Measurements from ENCODE around the gene SRP72. TPM values are rescaled to one million over a fixed set of nuclear protein-coding genes. Genes with fewer than 3 reads are reported as not detected.

SRP72 gene
- total and polyA plus RNA-seq, 5 experiments from 2014 or later: 124 to 174 (median 152) TPM

GRCh38 chr4:56466910-56467283 is 520 bp upstream of the SRP72 start:
- H3K27me3 Mint-ChIP-seq: no peaks in the 10 kb centered on the region
- peak overlapping the region; percentile 94 to 100 (median 98) for H3K27ac Mint-ChIP-seq
- peak overlapping the region; percentile 92 to 100 (median 99) for H3K4me3 Mint-ChIP-seq
- POLR2A ChIA-PET: interaction anchor here (1.5 to 5.4 kb wide), 2 partner anchors 23 to 30 kb away, joined by 5 to 85 read pairs; partner anchors contain the start of genes PAICS and PPAT
- H3K4me1 Mint-ChIP-seq: peaks cover 24 to 74% (median 68%) of the 10 kb centered on the region in 4 donors
- no peaks in the 10 kb centered on the region for H3K9me3 Mint-ChIP-seq
- H3K36me3 Mint-ChIP-seq: peaks cover 5 to 35% (median 10%) of the 10 kb centered on the region in 3 donors
- DNase-seq (peak in 1 of 10 donors; percentile 15), ATAC-seq (no peak)

- Mint-ChIP-seq H3K4me3 (peak overlapping the region; percentile 92 to 100 (median 99)), H3K36me3 (peaks cover 5 to 37% (median 10%) of the 10 kb centered on the region in 3 donors), H3K27me3 (no peaks in the 10 kb centered on the region), H3K9me3 (no peaks in the 10 kb centered on the region), H3K4me1 (peaks cover 22 to 72% (median 66%) of the 10 kb centered on the region in 4 donors), H3K27ac (peak overlapping the region; percentile 87 to 100 (median 98))
- DNase-seq (peak in 4 of 10 donors; percentile 3 to 65 (median 10)), ATAC-seq (peak; percentile 37 to 38)
- POLR2A ChIA-PET: interaction anchor here (1.7 to 5.4 kb wide), 3 partner anchors 10 to 81 kb away, joined by 5 to 85 read pairs (median 6); partner anchors contain the start of genes AASDH, PAICS and PPAT
Measured at GRCh38 chr4:56468097-56468422, 643 bp downstream of the SRP72 start.

DNA sequence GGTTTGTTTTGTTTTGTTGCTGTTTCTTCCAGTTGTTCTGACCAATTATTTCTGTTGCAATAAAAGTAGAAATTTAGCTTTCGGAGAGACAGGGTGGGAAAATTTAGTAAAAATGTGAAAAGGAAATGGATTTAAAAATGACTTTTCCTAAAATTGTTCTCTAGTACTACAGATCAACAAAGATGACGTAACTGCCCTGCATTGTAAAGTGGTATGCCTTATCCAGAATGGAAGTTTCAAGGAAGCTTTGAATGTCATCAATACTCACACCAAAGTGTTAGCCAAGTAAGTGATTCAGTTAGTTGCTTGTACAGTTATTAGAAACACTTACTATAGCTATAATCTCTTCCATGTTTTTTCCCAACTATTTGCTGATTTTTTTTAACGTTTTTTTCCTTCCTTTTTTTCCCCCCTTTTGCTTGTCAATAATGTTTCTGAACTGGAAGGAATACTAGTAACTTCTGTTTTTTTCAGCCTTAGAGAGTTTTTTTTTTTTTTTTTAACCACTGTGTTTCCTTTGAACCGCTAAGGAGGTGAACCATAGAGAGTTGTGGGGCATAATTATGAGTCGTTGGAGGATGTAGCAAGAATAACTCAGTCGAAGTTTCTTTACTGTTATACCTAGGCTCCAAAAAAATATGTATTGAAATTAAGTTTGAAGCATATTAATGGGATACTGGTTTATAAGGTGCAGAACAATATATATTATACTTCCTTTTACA is 2.2 kb downstream of the SRP72 start:
- POLR2A ChIA-PET: interaction anchor here (0.5 to 5.4 kb wide), 4 partner anchors 12 to 597 kb away, joined by 3 to 85 read pairs (median 4); partner anchors contain the start of genes PAICS and PPAT
- H3K9me3 Mint-ChIP-seq: no peaks in the 10 kb centered on the region
- H3K36me3 Mint-ChIP-seq: peaks cover 5 to 48% (median 18%) of the 10 kb centered on the region in 3 donors
- no peaks in the 10 kb centered on the region for H3K27me3 Mint-ChIP-seq
- ATAC-seq (no peak), DNase-seq (peak in 1 of 10 donors; percentile 11)
- H3K27ac Mint-ChIP-seq: peak overlapping the region in 8 of 10 donors; percentile 5 to 74 (median 38)
- H3K4me3 Mint-ChIP-seq: peak overlapping the region; percentile 29 to 100 (median 80)
- H3K4me1 Mint-ChIP-seq: peaks cover 17 to 58% (median 54%) of the 10 kb centered on the region in 4 donors

DNA sequence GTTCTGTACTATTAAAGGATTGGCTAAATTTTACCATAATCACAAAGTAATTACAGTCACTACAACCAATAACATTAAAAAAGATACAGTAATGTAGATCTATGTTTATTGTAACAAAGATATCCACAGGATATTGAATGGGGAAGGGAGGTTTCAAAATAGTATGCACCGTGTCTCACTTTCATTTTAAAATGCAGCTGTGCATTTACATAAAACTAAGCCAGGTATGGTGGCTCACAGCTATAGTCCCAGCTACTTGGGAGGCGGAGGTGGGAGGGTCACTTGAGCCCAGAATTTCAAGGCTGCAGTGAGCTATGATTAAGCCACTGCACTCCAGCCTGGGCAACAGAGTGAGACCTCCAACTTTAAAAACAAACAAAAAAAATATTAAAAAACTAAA is 8.5 kb downstream of the SRP72 start:
- no peak for DNase-seq
- POLR2A ChIA-PET: no interaction called here
- Mint-ChIP-seq H3K27ac (no peak overlapping the region), H3K27me3 (no peaks in the 10 kb centered on the region), H3K9me3 (no peaks in the 10 kb centered on the region), H3K4me3 (no peak overlapping the region), H3K36me3 (peaks cover 0 to 96% (median 34%) of the 10 kb centered on the region in 3 donors), H3K4me1 (peaks cover 0 to 7% (median 5%) of the 10 kb centered on the region in 4 donors)
- no peak for ATAC-seq

GRCh38 chr4:56477192-56477702 is 9.8 kb downstream of the SRP72 start:
- Mint-ChIP-seq H3K36me3 (peaks cover 0 to 90% (median 37%) of the 10 kb centered on the region in 3 donors), H3K4me1 (peaks cover 0 to 6% (median 0%) of the 10 kb centered on the region in 4 donors), H3K9me3 (no peaks in the 10 kb centered on the region), H3K27ac (peak overlapping the region in 2 of 10 donors; percentile 33 to 67), H3K27me3 (no peaks in the 10 kb centered on the region), H3K4me3 (no peak overlapping the region)
- POLR2A ChIA-PET: no interaction called here
- ATAC-seq: no peak
- DNase-seq: no peak

GRCh38 chr4:56480691-56481090 is 13.3 kb downstream of the SRP72 start:
- peaks cover 0 to 87% (median 30%) of the 10 kb centered on the region in 3 donors for H3K36me3 Mint-ChIP-seq

DNA sequence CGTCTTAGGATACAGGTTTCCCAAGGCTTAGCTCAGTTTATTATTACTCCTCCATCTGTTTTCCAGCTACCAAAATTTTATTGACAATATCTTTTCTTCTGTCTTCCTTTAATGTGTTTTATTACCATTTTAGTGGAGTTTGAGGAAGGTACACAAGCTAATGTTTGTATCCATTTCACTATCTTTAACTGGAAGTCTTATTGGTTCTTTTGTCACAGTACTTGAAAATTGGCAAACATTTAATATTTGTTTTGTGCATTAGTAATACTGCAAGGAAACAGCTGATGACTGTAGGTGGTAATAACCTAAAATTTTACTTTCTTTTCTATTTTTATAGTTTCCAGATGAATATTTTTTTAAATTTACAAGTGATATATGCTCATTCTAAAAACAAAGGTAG is 28.8 kb downstream of the SRP72 start:
- Mint-ChIP-seq H3K9me3 (no peaks in the 10 kb centered on the region), H3K36me3 (peaks cover 0 to 89% (median 37%) of the 10 kb centered on the region in 3 donors), H3K4me1 (no peaks in the 10 kb centered on the region), H3K27ac (peak overlapping the region in 3 of 10 donors; percentile 19 to 69 (median 24)), H3K27me3 (no peaks in the 10 kb centered on the region), H3K4me3 (no peak overlapping the region)
- no peak for ATAC-seq
- POLR2A ChIA-PET: no interaction called here
- no peak for DNase-seq

More at GRCh38 chr4:56480691-56481090, 13.3 kb downstream of the SRP72 start:
- no peak for ATAC-seq
- no peak overlapping the region for H3K27ac Mint-ChIP-seq
- H3K9me3 Mint-ChIP-seq: no peaks in the 10 kb centered on the region
- H3K4me1 Mint-ChIP-seq: peaks cover 0 to 6% (median 0%) of the 10 kb centered on the region in 4 donors
- peak overlapping the region in 1 of 10 donors; percentile 29 for H3K4me3 Mint-ChIP-seq
- POLR2A ChIA-PET: interaction anchor here (1.2 kb wide), 1 partner anchor 44 kb away, joined by 3 read pairs; no protein-coding TSS in a partner anchor
- no peak for DNase-seq
- no peaks in the 10 kb centered on the region for H3K27me3 Mint-ChIP-seq

- POLR2A ChIA-PET: no interaction called here
- DNase-seq (peak; percentile 46 to 87 (median 67)), ATAC-seq (peak; percentile 98)
- Mint-ChIP-seq H3K4me1 (peaks cover 8 to 20% (median 17%) of the 10 kb centered on the region in 4 donors), H3K4me3 (peak within 1 kb of the TSS; percentile 80 to 99 (median 90)), H3K36me3 (peaks cover 0 to 18% (median 8%) of the 10 kb centered on the region in 3 donors), H3K9me3 (no peaks in the 10 kb centered on the region), H3K27ac (peak within 1 kb of the TSS; percentile 22 to 98 (median 82)), H3K27me3 (peaks cover 0 to 7% (median 1%) of the 10 kb centered on the region in 5 donors)
Measured at GRCh38 chr4:56505269-56506130, 38.1 kb downstream of the SRP72 start, which contains the start of gene ARL9. Gene ARL9 (plus strand): TSS chr4:56505791. CDS start chr4:56505863, 72 bp downstream.

DNA sequence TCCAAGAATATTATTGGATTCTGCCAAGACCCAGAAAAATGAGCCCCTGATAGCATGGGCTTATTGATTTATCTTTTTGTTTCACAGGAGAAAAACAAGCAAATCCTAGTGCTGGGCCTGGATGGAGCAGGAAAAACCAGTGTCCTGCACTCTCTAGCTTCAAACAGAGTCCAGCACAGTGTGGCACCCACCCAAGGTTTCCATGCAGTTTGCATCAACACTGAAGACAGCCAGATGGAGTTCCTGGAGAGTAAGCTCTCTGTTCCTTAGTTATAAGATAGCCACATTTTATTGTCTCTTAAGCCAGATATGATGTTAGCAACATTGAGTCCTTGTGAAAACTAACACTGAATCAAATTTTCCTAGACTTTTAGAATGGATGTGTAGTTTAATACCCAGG is 43.7 kb downstream of the SRP72 start:
- no peaks in the 10 kb centered on the region for H3K9me3 Mint-ChIP-seq
- peaks cover 0 to 9% (median 8%) of the 10 kb centered on the region in 5 donors for H3K27me3 Mint-ChIP-seq
- no peak overlapping the region for H3K27ac Mint-ChIP-seq
- H3K4me3 Mint-ChIP-seq: no peak overlapping the region
- POLR2A ChIA-PET: interaction anchor here (0.5 kb wide), 1 partner anchor 351 kb away, joined by 3 read pairs; no protein-coding TSS in a partner anchor
- DNase-seq (no peak), ATAC-seq (no peak)
- H3K4me1 Mint-ChIP-seq: peaks cover 4 to 9% (median 6%) of the 10 kb centered on the region in 4 donors
- H3K36me3 Mint-ChIP-seq: no peaks in the 10 kb centered on the region

DNA sequence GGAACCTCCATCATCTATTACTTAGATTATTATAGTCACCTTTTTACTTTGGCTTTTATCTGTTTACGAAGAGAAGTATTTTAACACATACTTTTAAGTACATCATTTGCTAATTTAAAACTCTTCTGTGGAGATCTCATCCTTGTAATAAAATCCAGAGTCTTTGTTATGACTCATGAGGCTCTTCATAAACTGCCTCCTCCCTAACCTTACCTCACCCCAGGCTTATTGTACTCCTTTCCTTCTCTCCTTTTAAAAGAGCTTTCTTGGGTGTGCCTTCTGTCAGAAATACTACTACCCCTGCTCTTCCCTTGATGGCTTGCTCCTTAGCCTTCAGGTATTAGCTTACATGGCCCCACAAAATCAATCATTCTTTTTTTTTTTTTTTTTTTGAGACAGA is 44.7 kb downstream of the SRP72 start:
- POLR2A ChIA-PET: interaction anchor here (0.6 kb wide), 1 partner anchor 386 kb away, joined by 3 read pairs; no protein-coding TSS in a partner anchor
- no peak overlapping the region for H3K27ac Mint-ChIP-seq
- DNase-seq: no peak
- no peaks in the 10 kb centered on the region for H3K36me3 Mint-ChIP-seq
- no peak for ATAC-seq
- no peaks in the 10 kb centered on the region for H3K4me1 Mint-ChIP-seq
- H3K4me3 Mint-ChIP-seq: no peak overlapping the region
- H3K27me3 Mint-ChIP-seq: peaks cover 0 to 9% (median 6%) of the 10 kb centered on the region in 5 donors
- H3K9me3 Mint-ChIP-seq: no peaks in the 10 kb centered on the region

GRCh38 chr4:56513517-56513916 is 46.1 kb downstream of the SRP72 start:
- H3K36me3 Mint-ChIP-seq: no peaks in the 10 kb centered on the region
- no peaks in the 10 kb centered on the region for H3K9me3 Mint-ChIP-seq
- H3K4me3 Mint-ChIP-seq: no peak overlapping the region
- POLR2A ChIA-PET: no interaction called here
- DNase-seq: no peak
- H3K27me3 Mint-ChIP-seq: peaks cover 0 to 9% (median 4%) of the 10 kb centered on the region in 5 donors
- ATAC-seq: no peak
- no peak overlapping the region for H3K27ac Mint-ChIP-seq
- H3K4me1 Mint-ChIP-seq: no peaks in the 10 kb centered on the region

Measured in naive thymus-derived CD8-positive, alpha-beta T cell (primary cell).